T-helper 17 cell (primary cell): ENCODE data around the gene CAMK1D. TPM values are rescaled to one million over a fixed set of nuclear protein-coding genes. Genes with fewer than 3 reads are reported as not detected.

Experiments used
- ATAC-seq: fragments of 150-1000 bp; cut with Tn5 transposase; 2 replicates; pipeline ENCODE4 v1.10.0; 2021; ENCODE audit warnings: mild to moderate bottlenecking, moderate library complexity
- DNase-seq, 3 donors: peaks; one replicate each; pipeline versions ENCODE4 v3.0.0 to v3.0.0-alpha.2; 2020 to 2021
- H3K9me3 ChIP-seq: one replicate; pipeline ENCODE4 v1.7.0; 2013; ENCODE audit warnings: low read length, mild to moderate bottlenecking; ENCODE audit not compliant: control insufficient read depth, poor library complexity, severe bottlenecking
- H3K27ac Mint-ChIP-seq: one replicate; pipeline ENCODE4 v1.8.0; 2022; ENCODE audit warnings: mild to moderate bottlenecking, moderate library complexity, mixed read lengths
- H3K27me3 Mint-ChIP-seq: one replicate; pipeline ENCODE4 v1.8.0; 2022; ENCODE audit warnings: mixed read lengths
- H3K36me3 Mint-ChIP-seq: one replicate; pipeline ENCODE4 v1.8.0; 2022; ENCODE audit warnings: low read depth, mixed read lengths
- H3K4me1 Mint-ChIP-seq: one replicate; pipeline ENCODE4 v1.8.0; 2022; ENCODE audit warnings: mild to moderate bottlenecking, mixed read lengths
- H3K4me3 Mint-ChIP-seq: one replicate; pipeline ENCODE4 v1.8.0; 2022; ENCODE audit warnings: mild to moderate bottlenecking, moderate library complexity, mixed read lengths
- total RNA-seq, 4 donors: library from RNA in 2 of 4; stranded (reverse) in 2 of 4; gene quantifications; one replicate each; pipeline ENCODE4 v1.2.3 and lab custom pipeline; 2022 to 2026

The CAMK1D gene
- total RNA-seq, 2 donors from 2014 or later = 31.1 to 47.3 TPM

DNA sequence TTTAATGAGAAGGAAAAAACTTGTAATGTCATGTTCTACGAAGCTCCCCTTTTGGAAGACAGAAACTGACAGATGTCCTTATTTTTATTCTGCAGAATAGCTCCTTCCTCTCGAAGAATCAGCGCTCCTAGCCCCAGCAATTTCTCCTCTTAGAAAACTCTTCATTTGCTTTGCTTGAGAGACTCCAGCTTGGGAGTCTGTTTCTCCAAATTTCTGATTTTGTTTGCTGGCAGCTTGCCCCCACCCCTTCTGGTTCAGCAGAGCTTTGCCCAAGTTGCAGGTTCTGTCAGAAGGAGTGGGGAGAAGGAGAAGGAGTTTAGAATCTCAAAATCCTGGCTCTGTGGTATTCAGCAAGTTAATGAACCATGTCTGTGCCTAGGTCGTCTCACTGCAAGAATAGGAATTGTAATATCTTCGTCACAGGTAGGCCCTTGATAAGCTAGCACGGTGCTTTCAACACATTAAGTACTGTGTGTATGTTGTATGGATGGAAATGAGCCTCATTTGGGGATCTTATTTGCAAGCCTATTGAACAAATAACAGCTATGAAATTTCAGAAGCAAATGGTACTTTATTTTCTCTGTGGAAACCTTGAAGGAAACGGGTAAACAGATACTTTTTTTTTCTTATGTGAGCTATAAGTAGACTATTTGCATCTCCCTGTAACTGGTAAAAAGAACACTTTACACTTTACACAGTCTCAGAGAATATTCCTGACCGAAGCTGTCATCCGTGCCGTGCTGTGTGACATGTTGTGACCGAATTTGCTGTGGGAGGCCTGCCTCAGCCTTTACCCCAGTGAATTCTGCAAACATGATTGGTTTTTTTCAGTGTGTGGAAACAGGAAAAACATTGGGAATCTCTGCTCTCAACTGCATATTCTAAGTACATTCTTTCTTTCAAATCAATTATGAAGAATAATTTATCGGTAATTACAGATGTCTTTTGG, 290.9 kb downstream of the CAMK1D start:
- Mint-ChIP-seq H3K4me1 (peaks cover 18% of the 10 kb centered on the region), H3K27ac (no peak overlapping the region), H3K27me3 (no peaks in the 10 kb centered on the region), H3K4me3 (no peak overlapping the region), H3K36me3 (peaks cover 3% of the 10 kb centered on the region)
- no peak for ATAC-seq
- H3K9me3 ChIP-seq = no peaks in the 10 kb centered on the region
- no peak for DNase-seq

- no peak overlapping the region for H3K4me3 Mint-ChIP-seq
- DNase-seq (no peak), ATAC-seq (no peak)
- H3K36me3 Mint-ChIP-seq = peaks cover 3% of the 10 kb centered on the region
- H3K4me1 Mint-ChIP-seq = peaks cover 10% of the 10 kb centered on the region
- no peak overlapping the region for H3K27ac Mint-ChIP-seq
- H3K27me3 Mint-ChIP-seq = no peaks in the 10 kb centered on the region
- H3K9me3 ChIP-seq = no peaks in the 10 kb centered on the region
Measured at GRCh38 chr10:12642036-12642435, 292.7 kb downstream of the CAMK1D start.

GRCh38 chr10:12643279-12643678, 293.9 kb downstream of the CAMK1D start:
- Mint-ChIP-seq H3K36me3 (peaks cover under 1% of the 10 kb centered on the region), H3K27ac (no peak overlapping the region), H3K4me3 (no peak overlapping the region), H3K4me1 (peaks cover 7% of the 10 kb centered on the region), H3K27me3 (no peaks in the 10 kb centered on the region)
- ATAC-seq (no peak), DNase-seq (no peak)
- no peaks in the 10 kb centered on the region for H3K9me3 ChIP-seq

DNA sequence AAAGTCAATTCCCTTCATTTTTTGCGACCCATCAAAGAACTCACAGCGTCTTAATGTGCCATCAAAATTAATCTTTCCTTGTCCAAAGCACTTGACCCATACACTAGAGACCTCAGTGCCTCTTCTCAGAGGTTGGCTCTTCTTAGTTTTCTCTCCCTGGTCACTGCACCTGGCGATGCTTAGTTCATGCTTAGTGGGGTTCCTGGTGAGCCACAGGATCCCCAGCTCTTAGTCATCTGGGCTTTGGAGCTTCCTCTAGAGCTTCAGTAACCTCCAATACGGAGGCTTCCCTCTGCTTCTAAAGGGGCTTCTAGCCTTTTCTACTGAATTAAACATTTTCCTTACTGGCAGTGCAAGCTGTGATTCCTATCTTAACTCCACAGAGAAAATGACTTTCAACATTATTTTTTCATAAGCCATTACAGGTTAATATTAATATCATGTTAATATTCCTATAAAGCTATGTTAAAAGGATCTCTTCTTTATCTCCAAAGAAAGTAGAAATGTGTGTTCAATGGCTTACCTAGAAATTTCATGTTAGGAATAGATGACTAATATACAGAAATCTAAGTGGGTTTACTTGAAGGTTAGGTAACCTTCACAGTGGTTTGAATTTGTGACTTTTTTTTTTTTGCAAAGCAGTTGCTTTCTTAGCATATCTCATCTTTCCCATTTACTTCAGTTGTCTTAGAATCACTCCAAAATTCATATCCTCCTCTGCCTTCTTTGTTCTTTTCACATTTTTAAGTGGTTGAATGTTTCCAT, 295.2 kb downstream of the CAMK1D start:
- no peaks in the 10 kb centered on the region for H3K9me3 ChIP-seq
- peak overlapping the region; percentile 53 for H3K27ac Mint-ChIP-seq
- no peak overlapping the region for H3K4me3 Mint-ChIP-seq
- H3K27me3 Mint-ChIP-seq = no peaks in the 10 kb centered on the region
- H3K36me3 Mint-ChIP-seq = peaks cover 3% of the 10 kb centered on the region
- DNase-seq (no peak), ATAC-seq (no peak)
- H3K4me1 Mint-ChIP-seq = peaks cover 3% of the 10 kb centered on the region

GRCh38 chr10:12645449-12645848, 296.1 kb downstream of the CAMK1D start:
- Mint-ChIP-seq H3K27ac (no peak overlapping the region), H3K27me3 (no peaks in the 10 kb centered on the region), H3K4me3 (no peak overlapping the region), H3K4me1 (peaks cover 5% of the 10 kb centered on the region), H3K36me3 (peaks cover 5% of the 10 kb centered on the region)
- ATAC-seq (no peak), DNase-seq (no peak)
- no peaks in the 10 kb centered on the region for H3K9me3 ChIP-seq

DNA sequence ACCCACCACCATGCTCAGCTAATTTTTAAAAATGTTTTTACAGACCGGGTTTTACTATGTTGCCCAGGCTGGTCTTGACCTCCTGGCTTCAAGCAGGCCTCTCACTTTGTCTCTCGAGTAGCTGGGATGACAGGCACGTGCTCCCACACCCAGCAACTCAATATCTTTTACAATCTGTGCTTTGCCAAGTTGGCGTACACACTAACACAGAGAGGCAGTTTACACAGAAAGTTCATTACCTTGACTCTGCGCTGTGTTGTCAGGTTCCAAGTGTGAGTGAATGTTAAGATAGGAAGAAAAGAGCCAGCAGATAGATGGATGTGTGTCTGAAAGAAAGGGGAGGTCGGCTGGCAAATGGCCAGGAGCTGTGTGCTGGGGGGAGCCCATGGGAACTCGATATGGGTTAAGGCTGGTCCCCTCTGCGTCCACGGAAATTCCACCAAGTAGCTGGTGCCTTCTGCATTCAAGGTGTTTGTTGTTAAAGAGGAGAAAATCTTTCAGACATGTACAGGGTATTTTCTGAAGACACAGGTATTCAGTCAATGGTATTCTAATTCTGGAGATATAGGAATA, 299.8 kb downstream of the CAMK1D start:
- H3K4me3 Mint-ChIP-seq = peak overlapping the region; percentile 31
- H3K27me3 Mint-ChIP-seq = no peaks in the 10 kb centered on the region
- H3K36me3 Mint-ChIP-seq = peaks cover 5% of the 10 kb centered on the region
- no peaks in the 10 kb centered on the region for H3K9me3 ChIP-seq
- H3K27ac Mint-ChIP-seq = no peak overlapping the region
- peaks cover 5% of the 10 kb centered on the region for H3K4me1 Mint-ChIP-seq
- no peak for DNase-seq
- no peak for ATAC-seq

- Mint-ChIP-seq H3K4me3 (no peak overlapping the region), H3K27ac (no peak overlapping the region), H3K4me1 (peaks cover 2% of the 10 kb centered on the region), H3K36me3 (peaks cover 5% of the 10 kb centered on the region), H3K27me3 (no peaks in the 10 kb centered on the region)
- ATAC-seq (no peak), DNase-seq (no peak)
- no peaks in the 10 kb centered on the region for H3K9me3 ChIP-seq
Measured at GRCh38 chr10:12650122-12650521, 300.8 kb downstream of the CAMK1D start.

DNA sequence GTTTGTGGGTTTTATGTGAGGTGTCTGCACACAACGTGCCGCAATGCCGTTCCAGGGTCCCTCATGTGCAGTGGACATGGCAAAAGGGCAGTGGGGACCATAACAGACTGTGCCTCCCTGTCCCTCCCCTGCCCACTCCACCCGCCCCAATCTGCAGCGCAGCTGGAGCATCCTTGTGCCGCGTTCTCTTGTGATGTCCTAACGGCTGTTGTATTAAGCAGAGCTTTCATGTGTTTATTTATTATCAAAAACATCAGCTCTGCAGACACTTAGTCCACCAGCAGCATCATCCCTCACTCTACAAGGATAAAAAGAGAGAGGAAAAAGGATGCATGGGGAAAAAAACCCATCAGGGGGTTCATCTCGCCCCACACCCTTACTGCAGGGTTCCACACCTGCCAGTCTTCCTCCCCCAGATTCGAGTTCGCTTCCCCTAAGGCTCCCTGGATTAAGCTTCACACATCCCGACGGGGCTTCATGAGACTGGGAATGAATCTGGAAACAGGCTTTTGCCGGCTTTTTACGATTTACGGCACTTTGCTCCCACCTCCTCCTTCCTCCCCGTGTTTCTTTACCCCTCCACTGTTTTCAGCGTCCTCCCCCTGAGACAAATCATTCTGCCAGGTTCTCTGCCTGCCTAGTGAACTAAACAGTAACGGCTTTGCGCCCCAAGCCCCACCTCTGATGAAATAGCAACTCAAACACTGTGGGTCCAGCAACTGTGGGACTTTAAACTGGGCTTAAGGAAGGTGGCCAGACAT, 301.4 kb downstream of the CAMK1D start:
- DNase-seq (no peak), ATAC-seq (no peak)
- no peaks in the 10 kb centered on the region for H3K9me3 ChIP-seq
- peaks cover 5% of the 10 kb centered on the region for H3K36me3 Mint-ChIP-seq
- H3K27ac Mint-ChIP-seq = no peak overlapping the region
- no peak overlapping the region for H3K4me3 Mint-ChIP-seq
- no peaks in the 10 kb centered on the region for H3K27me3 Mint-ChIP-seq
- H3K4me1 Mint-ChIP-seq = peaks cover 2% of the 10 kb centered on the region

GRCh38 chr10:12655940-12656339, 306.6 kb downstream of the CAMK1D start:
- H3K27ac Mint-ChIP-seq = peak overlapping the region; percentile 34
- no peak for DNase-seq
- H3K4me3 Mint-ChIP-seq = no peak overlapping the region
- no peaks in the 10 kb centered on the region for H3K27me3 Mint-ChIP-seq
- ATAC-seq = peak; percentile 50
- peaks cover 4% of the 10 kb centered on the region for H3K4me1 Mint-ChIP-seq
- H3K36me3 Mint-ChIP-seq = peaks cover 2% of the 10 kb centered on the region
- no peaks in the 10 kb centered on the region for H3K9me3 ChIP-seq

GRCh38 chr10:12656518-12657142, 307.3 kb downstream of the CAMK1D start:
- H3K27ac Mint-ChIP-seq = peak overlapping the region; percentile 34

GRCh38 chr10:12657489-12657888, 308.1 kb downstream of the CAMK1D start:
- Mint-ChIP-seq H3K4me3 (no peak overlapping the region), H3K27me3 (no peaks in the 10 kb centered on the region), H3K4me1 (peaks cover 4% of the 10 kb centered on the region), H3K27ac (no peak overlapping the region), H3K36me3 (peaks cover 2% of the 10 kb centered on the region)
- no peak for DNase-seq
- H3K9me3 ChIP-seq = no peaks in the 10 kb centered on the region
- no peak for ATAC-seq

More at GRCh38 chr10:12656518-12657142, 307.3 kb downstream of the CAMK1D start:
- H3K36me3 Mint-ChIP-seq = peaks cover 2% of the 10 kb centered on the region
- DNase-seq = no peak
- H3K27me3 Mint-ChIP-seq = no peaks in the 10 kb centered on the region
- peak; percentile 84 for ATAC-seq
- H3K4me3 Mint-ChIP-seq = no peak overlapping the region
- peaks cover 4% of the 10 kb centered on the region for H3K4me1 Mint-ChIP-seq
- H3K9me3 ChIP-seq = no peaks in the 10 kb centered on the region

DNA sequence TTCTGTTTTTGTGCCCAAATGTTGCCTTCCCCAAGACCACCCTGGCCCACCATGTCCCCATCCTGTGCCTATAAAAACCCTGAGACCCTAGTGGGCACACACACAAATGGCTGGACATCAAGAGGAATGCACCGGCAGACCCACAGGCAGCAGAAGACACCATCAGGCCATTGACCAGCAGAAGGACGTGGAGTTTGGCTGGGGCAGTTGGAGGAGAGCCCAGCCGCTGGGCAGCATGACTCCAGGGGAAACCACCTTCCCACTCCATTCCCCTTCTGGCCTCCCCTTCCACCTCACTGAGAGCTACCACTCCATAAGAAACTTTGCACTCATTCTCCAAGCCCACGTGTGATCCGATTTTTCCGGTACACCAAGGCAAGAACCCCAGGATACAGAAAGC, 309.2 kb downstream of the CAMK1D start:
- DNase-seq = no peak
- no peak for ATAC-seq
- H3K4me3 Mint-ChIP-seq = no peak overlapping the region
- no peaks in the 10 kb centered on the region for H3K9me3 ChIP-seq
- no peaks in the 10 kb centered on the region for H3K27me3 Mint-ChIP-seq
- H3K27ac Mint-ChIP-seq = no peak overlapping the region
- peaks cover 2% of the 10 kb centered on the region for H3K36me3 Mint-ChIP-seq
- H3K4me1 Mint-ChIP-seq = peaks cover 9% of the 10 kb centered on the region
